Gastrocnemius medialis (tissue), 4 donors: ENCODE measurements around the gene ITGA5. TPM values are rescaled to one million over a fixed set of nuclear protein-coding genes. Genes with fewer than 3 reads are reported as not detected.
A peak's percentile ranks its signal among the peaks of the same experiment; 100 is the strongest.

Source experiments
- ATAC-seq, 2 donors: fragments of 150-250 bp; one replicate each; pipeline ENCODE4 v1.9.1; 2016
- DNase-seq, 2 donors: peaks; one replicate each; pipeline ENCODE4 v3.0.0-alpha.2; 2019
- H3K27ac ChIP-seq, 4 donors: fragments of 200-600 bp; sonication (generic); 1 replicate in 1 of 4; 2 replicates in 3 of 4; pipeline ENCODE4 v1.5.1; 2016 to 2018; ENCODE audit warnings: mild to moderate bottlenecking in 2 of 4, moderate library complexity in 1 of 4
- H3K27me3 ChIP-seq, 3 donors: fragments of 200-600 bp; sonication (generic) in 2 of 3; 1 replicate in 1 of 3; 2 replicates in 2 of 3; pipeline versions ENCODE4 v1.5.1 to v1.6.0; 2016 to 2019; ENCODE audit warnings: mild to moderate bottlenecking in 1 of 3, moderate library complexity in 1 of 3
- H3K36me3 ChIP-seq, 2 donors: fragments of 200-600 bp; sonication (generic) in 1 of 2; one replicate each; pipeline ENCODE4 v1.5.1; 2017 to 2018
- H3K4me1 ChIP-seq, 2 donors: fragments of 200-600 bp; sonication (generic) in 1 of 2; one replicate each; pipeline ENCODE4 v1.5.1; 2016 to 2017; ENCODE audit warnings: mild to moderate bottlenecking in 2 of 2
- H3K4me3 ChIP-seq, 4 donors: fragments of 200-600 bp; sonication (generic) in 3 of 4; 1 replicate in 1 of 4; 2 replicates in 3 of 4; pipeline ENCODE4 v1.5.1; 2016 to 2019; ENCODE audit warnings: mild to moderate bottlenecking in 2 of 4
- H3K9me3 ChIP-seq, 3 donors: fragments of 200-600 bp; sonication (generic) in 2 of 3; 1 replicate in 1 of 3; 2 replicates in 2 of 3; pipeline ENCODE4 v1.5.1; 2016 to 2019
- POLR2A ChIP-seq, 2 donors: fragments of 450-650 bp; IDR thresholded peaks; one replicate each; pipeline ENCODE4 v1.6.1; 2017; ENCODE audit warnings: antibody characterized with exemption in 2 of 2, mild to moderate bottlenecking in 2 of 2, moderate library complexity in 2 of 2
- in situ Hi-C, 4 donors: fragments of 200-750 bp; cut with MboI; loops; one replicate each; pipeline versions ENCODE4 v1.15.0 to v1.8.0; 2017; ENCODE audit warnings: low sequenced_read_pairs in 4 of 4
- intact Hi-C: fragments of 100-400 bp; cut with DNase I; formaldehyde crosslinking; loops from one replicate; pipeline ENCODE4 v1.15.1; 2023; ENCODE audit warnings: low total_unique reads
- total RNA-seq, 4 donors: library from RNA; depleted of rRNA; stranded (reverse); fragments of >200 nt; gene quantifications; one replicate each; pipeline versions ENCODE4 v1.1.0 to v1.2.3, GENCODE V29; 2016
- TF ChIP-seq, protein P1 (sequence below), 5 experiments: fragments of 450-650 bp in 3 of 5; fragments of 200-600 bp in 2 of 5; sonication (generic) in 2 of 5; IDR thresholded peaks in 4 of 5; conservative IDR thresholded peaks in 1 of 5; 1 replicate in 4 of 5; 2 replicates in 1 of 5; pipeline ENCODE4 v1.5.1; 2016 to 2019; ENCODE audit warnings: antibody characterized with exemption in 5 of 5, mild to moderate bottlenecking in 3 of 5, moderate library complexity in 3 of 5

Gene ITGA5
- total RNA-seq, 4 donors from 2014 or later: 26.5 to 34.1 (median 30.9) TPM

- Histone ChIP-seq H3K27me3 (no peaks in the 10 kb centered on the region), H3K36me3 (peaks cover 0 to 33% of the 10 kb centered on the region in 2 donors), H3K4me1 (peaks cover 0 to 5% of the 10 kb centered on the region in 2 donors), H3K27ac (no peak overlapping the region), H3K4me3 (no peak overlapping the region), H3K9me3 (no peaks in the 10 kb centered on the region)
- ATAC-seq (no peak), DNase-seq (no peak)
- in situ Hi-C loops: loop anchor here in 2 of 4 donors (5.0 kb wide), 2 partner anchors 42 to 47 kb away; no protein-coding TSS in a partner anchor
- TF ChIP-seq, protein P1, sequence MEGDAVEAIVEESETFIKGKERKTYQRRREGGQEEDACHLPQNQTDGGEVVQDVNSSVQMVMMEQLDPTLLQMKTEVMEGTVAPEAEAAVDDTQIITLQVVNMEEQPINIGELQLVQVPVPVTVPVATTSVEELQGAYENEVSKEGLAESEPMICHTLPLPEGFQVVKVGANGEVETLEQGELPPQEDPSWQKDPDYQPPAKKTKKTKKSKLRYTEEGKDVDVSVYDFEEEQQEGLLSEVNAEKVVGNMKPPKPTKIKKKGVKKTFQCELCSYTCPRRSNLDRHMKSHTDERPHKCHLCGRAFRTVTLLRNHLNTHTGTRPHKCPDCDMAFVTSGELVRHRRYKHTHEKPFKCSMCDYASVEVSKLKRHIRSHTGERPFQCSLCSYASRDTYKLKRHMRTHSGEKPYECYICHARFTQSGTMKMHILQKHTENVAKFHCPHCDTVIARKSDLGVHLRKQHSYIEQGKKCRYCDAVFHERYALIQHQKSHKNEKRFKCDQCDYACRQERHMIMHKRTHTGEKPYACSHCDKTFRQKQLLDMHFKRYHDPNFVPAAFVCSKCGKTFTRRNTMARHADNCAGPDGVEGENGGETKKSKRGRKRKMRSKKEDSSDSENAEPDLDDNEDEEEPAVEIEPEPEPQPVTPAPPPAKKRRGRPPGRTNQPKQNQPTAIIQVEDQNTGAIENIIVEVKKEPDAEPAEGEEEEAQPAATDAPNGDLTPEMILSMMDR (IDR thresholded peaks at IDR 0.05 in 4 of 5, conservative IDR thresholded peaks at IDR 0.05 in 1 of 5): no peak
- no peak for TF ChIP-seq POLR2A (IDR thresholded peaks at IDR 0.05)
- intact Hi-C loops: no loop called here
Measured at GRCh38 chr12:54394986-54395385, 24.1 kb downstream of the ITGA5 start.

GRCh38 chr12:54394281-54394719, 24.8 kb downstream of the ITGA5 start:
- Histone ChIP-seq H3K27me3 (no peaks in the 10 kb centered on the region), H3K4me1 (peaks cover 3 to 5% of the 10 kb centered on the region in 2 donors), H3K4me3 (no peak overlapping the region), H3K36me3 (peaks cover 0 to 27% of the 10 kb centered on the region in 2 donors), H3K27ac (no peak overlapping the region), H3K9me3 (no peaks in the 10 kb centered on the region)
- DNase-seq (no peak), ATAC-seq (peak; percentile 48 to 68)
- TF ChIP-seq POLR2A (IDR thresholded peaks at IDR 0.05): no peak
- TF ChIP-seq, protein P1 (IDR thresholded peaks at IDR 0.05 in 4 of 5, conservative IDR thresholded peaks at IDR 0.05 in 1 of 5): peak; percentile 38 to 75 (median 56)
- in situ Hi-C loops: no loop called here
- intact Hi-C loops: no loop called here

DNA sequence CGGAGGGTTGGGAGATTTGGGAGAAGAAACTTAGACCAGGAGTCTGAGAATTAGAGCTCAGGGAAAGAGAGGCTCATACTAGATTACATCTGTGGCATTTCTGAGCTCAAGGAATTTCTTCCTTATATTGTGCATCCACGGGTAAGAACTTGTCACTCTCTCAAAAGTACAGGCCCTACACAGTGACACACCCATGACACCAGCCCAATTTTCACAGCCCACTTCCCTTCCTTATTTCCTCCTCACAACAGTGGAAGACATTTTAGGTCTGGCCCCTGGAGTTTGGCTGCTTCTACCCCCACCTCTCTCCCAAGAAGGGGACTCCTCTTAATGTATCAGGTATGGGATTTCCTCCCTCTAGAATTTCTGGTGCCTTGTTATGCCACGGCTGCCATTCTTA, 25.3 kb downstream of the ITGA5 start:
- in situ Hi-C loops (no loop called here), intact Hi-C loops (no loop called here)
- no peak for DNase-seq
- H3K36me3 ChIP-seq: peaks cover 0 to 26% of the 10 kb centered on the region in 2 donors
- H3K9me3 ChIP-seq: no peaks in the 10 kb centered on the region
- ATAC-seq: no peak
- no peaks in the 10 kb centered on the region for H3K27me3 ChIP-seq
- TF ChIP-seq, protein P1 (IDR thresholded peaks at IDR 0.05 in 4 of 5, conservative IDR thresholded peaks at IDR 0.05 in 1 of 5): no peak
- no peak for TF ChIP-seq POLR2A (IDR thresholded peaks at IDR 0.05)
- H3K27ac ChIP-seq: no peak overlapping the region
- no peak overlapping the region for H3K4me3 ChIP-seq
- H3K4me1 ChIP-seq: peaks cover 5 to 8% of the 10 kb centered on the region in 2 donors

DNA sequence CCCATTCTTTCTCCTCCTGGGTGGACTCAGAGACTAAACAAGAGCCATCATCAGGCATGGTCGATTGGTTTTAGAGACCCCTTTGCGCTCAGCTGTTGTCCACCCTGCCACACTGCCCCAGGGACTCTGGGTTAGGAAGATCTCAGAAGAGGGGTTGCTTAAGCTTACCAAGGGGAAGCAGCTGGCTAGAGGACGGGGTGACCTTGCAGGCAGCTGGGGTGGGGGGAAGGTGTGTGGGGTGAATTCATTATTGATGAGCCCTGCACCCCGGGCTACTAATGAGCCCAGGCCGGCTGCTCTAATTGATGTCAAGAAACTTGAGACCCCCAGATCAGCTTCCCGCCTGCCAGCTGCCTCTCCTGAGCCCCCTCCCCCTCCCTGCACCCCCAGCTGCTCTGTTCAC, 25.9 kb downstream of the ITGA5 start:
- no peak overlapping the region for H3K4me3 ChIP-seq
- peaks cover 5 to 8% of the 10 kb centered on the region in 2 donors for H3K4me1 ChIP-seq
- no peaks in the 10 kb centered on the region for H3K9me3 ChIP-seq
- intact Hi-C loops: no loop called here
- no peak overlapping the region for H3K27ac ChIP-seq
- H3K27me3 ChIP-seq: no peaks in the 10 kb centered on the region
- peaks cover 0 to 26% of the 10 kb centered on the region in 2 donors for H3K36me3 ChIP-seq
- DNase-seq: no peak
- TF ChIP-seq, protein P1 (IDR thresholded peaks at IDR 0.05 in 4 of 5, conservative IDR thresholded peaks at IDR 0.05 in 1 of 5): no peak
- no peak for TF ChIP-seq POLR2A (IDR thresholded peaks at IDR 0.05)
- in situ Hi-C loops: no loop called here
- ATAC-seq: no peak
